Neural progenitor cell (in vitro differentiated cells): ENCODE results near the gene ZSWIM6. TPM values are rescaled to one million over a fixed set of nuclear protein-coding genes. Genes with fewer than 3 reads are reported as not detected.
A peak's percentile ranks its signal among the peaks of the same experiment; 100 is the strongest.

Source experiments
- DNase-seq: peaks from one replicate; pipeline ENCODE4 v3.0.0-alpha.2; 2016; ENCODE audit warnings: low spot score
- H2AFZ ChIP-seq: fragments of 200-600 bp; sonication (generic); replicated peaks from 2 replicates; pipeline ENCODE4 v1.6.1; 2016; ENCODE audit warnings: antibody characterized with exemption
- H3F3A ChIP-seq: fragments of 200-600 bp; sonication (generic); 2 replicates; pipeline ENCODE4 v1.6.1; 2016; ENCODE audit warnings: antibody characterized with exemption, low read depth
- H3K27ac ChIP-seq: fragments of 200-600 bp; sonication (generic); 2 replicates; pipeline ENCODE4 v1.5.1; 2016; ENCODE audit warnings: mild to moderate bottlenecking
- H3K27me3 ChIP-seq: fragments of 200-600 bp; sonication (generic); 2 replicates; pipeline ENCODE4 v1.6.1; 2016; ENCODE audit warnings: mild to moderate bottlenecking, moderate library complexity
- H3K36me3 ChIP-seq: fragments of 200-600 bp; sonication (generic); 2 replicates; pipeline ENCODE4 v1.5.1; 2016
- H3K4me1 ChIP-seq: fragments of 200-600 bp; sonication (generic); 2 replicates; pipeline ENCODE4 v1.6.1; 2016; ENCODE audit warnings: mixed run types
- H3K4me2 ChIP-seq: fragments of 200-600 bp; sonication (generic); 2 replicates; pipeline ENCODE4 v1.6.1; 2016
- H3K4me3 ChIP-seq: fragments of 200-600 bp; sonication (generic); 2 replicates; pipeline ENCODE4 v1.5.1; 2016
- H3K79me2 ChIP-seq: fragments of 200-600 bp; sonication (generic); 2 replicates; pipeline ENCODE4 v1.6.1; 2016; ENCODE audit warnings: low read depth
- H3K9ac ChIP-seq: fragments of 200-600 bp; sonication (generic); 2 replicates; pipeline ENCODE4 v1.6.1; 2016
- H3K9me3 ChIP-seq: fragments of 200-600 bp; sonication (generic); 2 replicates; pipeline ENCODE4 v1.5.1; 2016; ENCODE audit warnings: low read depth
- H4K20me1 ChIP-seq: fragments of 200-600 bp; sonication (generic); 2 replicates; pipeline ENCODE4 v1.6.1; 2016; ENCODE audit warnings: low read depth
- H3K27ac Mint-ChIP-seq: 3 replicates; pipeline ENCODE4 v1.8.0; 2021; ENCODE audit warnings: mixed read lengths
- H3K27me3 Mint-ChIP-seq: 2 replicates; pipeline ENCODE4 v1.8.0; 2022; ENCODE audit warnings: low read depth, mild to moderate bottlenecking, inconsistent platforms, moderate library complexity, mixed read lengths; ENCODE audit not compliant: insufficient read depth
- H3K36me3 Mint-ChIP-seq: 3 replicates; pipeline ENCODE4 v1.8.0; 2021; ENCODE audit warnings: mixed read lengths
- H3K4me1 Mint-ChIP-seq: 3 replicates; pipeline ENCODE4 v1.8.0; 2021; ENCODE audit warnings: mixed read lengths
- H3K4me3 Mint-ChIP-seq: 3 replicates; pipeline ENCODE4 v1.8.0; 2021; ENCODE audit warnings: mild to moderate bottlenecking, moderate library complexity, mixed read lengths
- H3K9me3 Mint-ChIP-seq: 3 replicates; pipeline ENCODE4 v1.8.0; 2020; ENCODE audit warnings: mixed read lengths
- CTCF ChIP-seq: fragments of 200-600 bp; sonication (generic); IDR thresholded peaks from 2 replicates; pipeline ENCODE4 v1.5.1; 2017; ENCODE audit warnings: antibody characterized with exemption, mild to moderate bottlenecking
- EZH2 ChIP-seq: fragments of 200-600 bp; sonication (generic); IDR thresholded peaks from 2 replicates; pipeline ENCODE4 v1.6.1; 2017; ENCODE audit warnings: antibody characterized with exemption, mild to moderate bottlenecking, moderate library complexity
- EZH2phosphoT487 ChIP-seq: fragments of 200-600 bp; sonication (generic); IDR thresholded peaks from 2 replicates; pipeline ENCODE4 v1.6.1; 2017; ENCODE audit warnings: antibody characterized with exemption
- total RNA-seq: library from RNA; depleted of rRNA; stranded (reverse); fragments of >200 nt; gene quantifications from 2 replicates; pipeline ENCODE4 v1.2.3, GENCODE V29; 2015; ENCODE audit warnings: low replicate concordance

The ZSWIM6 gene
- total RNA-seq, 1 donor from 2014 or later, result 32.2 TPM

GRCh38 chr5:61357745-61358144, 25.7 kb downstream of the ZSWIM6 start:
- no peak for TF ChIP-seq EZH2
- no peak for TF ChIP-seq EZH2phosphoT487
- peak; percentile 66 for TF ChIP-seq CTCF

DNA sequence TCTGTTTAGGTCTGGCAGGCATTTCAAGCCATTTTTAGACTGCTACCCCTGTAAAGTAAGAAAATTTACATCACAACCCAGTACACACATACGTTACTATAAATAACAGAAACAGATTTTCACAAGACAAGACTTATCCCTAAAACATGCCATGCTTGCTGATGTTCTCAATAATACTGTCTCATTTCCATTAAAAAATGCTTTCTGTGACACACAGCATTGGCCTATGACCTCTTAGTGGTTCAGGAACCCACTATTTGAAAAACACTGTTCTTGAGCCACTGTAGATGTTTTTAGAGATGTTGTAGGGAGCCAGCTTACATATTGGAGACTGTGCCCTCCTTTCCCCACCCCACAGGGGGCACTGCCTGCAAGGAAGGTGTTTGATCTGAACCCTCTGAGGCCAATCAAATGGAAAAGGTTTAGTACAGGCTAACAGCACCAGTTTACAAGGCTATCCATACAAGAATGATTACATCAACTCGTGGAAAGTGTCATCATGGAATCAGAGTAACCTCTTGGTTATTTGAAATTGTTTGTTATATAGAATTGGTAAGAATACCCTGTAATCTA, 30.8 kb downstream of the ZSWIM6 start:
- peaks cover 99% of the 10 kb centered on the region for H4K20me1 ChIP-seq
- TF ChIP-seq EZH2 (no peak), CTCF (peak; percentile 45)
- Mint-ChIP-seq H3K36me3 (peaks cover 39% of the 10 kb centered on the region), H3K9me3 (peaks cover 8% of the 10 kb centered on the region), H3K27ac (no peak overlapping the region), H3K4me1 (peaks cover 34% of the 10 kb centered on the region), H3K4me3 (no peak overlapping the region), H3K27me3 (no peaks in the 10 kb centered on the region)
- DNase-seq, result peak; percentile 34
- H3K9ac ChIP-seq, result no peak overlapping the region
- peaks cover 28% of the 10 kb centered on the region for H3K4me1 ChIP-seq
- H3K4me2 ChIP-seq, result no peak overlapping the region
- no peaks in the 10 kb centered on the region for H3K9me3 ChIP-seq
- no peak overlapping the region for H3K27ac ChIP-seq
- H3K27me3 ChIP-seq, result no peaks in the 10 kb centered on the region
- H3F3A ChIP-seq, result no peaks in the 10 kb centered on the region
- no peak overlapping the region for H3K4me3 ChIP-seq
- peaks cover 99% of the 10 kb centered on the region for H3K79me2 ChIP-seq
- H3K36me3 ChIP-seq, result no peaks in the 10 kb centered on the region
- no peak overlapping the region for H2AFZ ChIP-seq

More at GRCh38 chr5:61357745-61358144, 25.7 kb downstream of the ZSWIM6 start:
- Histone ChIP-seq H3K4me2 (no peak overlapping the region), H3K79me2 (peaks cover 99% of the 10 kb centered on the region), H3K9ac (no peak overlapping the region), H3K4me3 (no peak overlapping the region), H3K4me1 (peaks cover 25% of the 10 kb centered on the region), H3K27ac (no peak overlapping the region), H3K9me3 (no peaks in the 10 kb centered on the region), H3K27me3 (no peaks in the 10 kb centered on the region), H3K36me3 (no peaks in the 10 kb centered on the region), H4K20me1 (peaks cover 75% of the 10 kb centered on the region), H2AFZ (no peak overlapping the region), H3F3A (no peaks in the 10 kb centered on the region)
- H3K4me3 Mint-ChIP-seq, result no peak overlapping the region
- H3K4me1 Mint-ChIP-seq, result peaks cover 33% of the 10 kb centered on the region
- H3K27ac Mint-ChIP-seq, result no peak overlapping the region
- H3K27me3 Mint-ChIP-seq, result no peaks in the 10 kb centered on the region
- H3K9me3 Mint-ChIP-seq, result peaks cover 25% of the 10 kb centered on the region
- peak; percentile 23 for DNase-seq
- peaks cover 29% of the 10 kb centered on the region for H3K36me3 Mint-ChIP-seq

DNA sequence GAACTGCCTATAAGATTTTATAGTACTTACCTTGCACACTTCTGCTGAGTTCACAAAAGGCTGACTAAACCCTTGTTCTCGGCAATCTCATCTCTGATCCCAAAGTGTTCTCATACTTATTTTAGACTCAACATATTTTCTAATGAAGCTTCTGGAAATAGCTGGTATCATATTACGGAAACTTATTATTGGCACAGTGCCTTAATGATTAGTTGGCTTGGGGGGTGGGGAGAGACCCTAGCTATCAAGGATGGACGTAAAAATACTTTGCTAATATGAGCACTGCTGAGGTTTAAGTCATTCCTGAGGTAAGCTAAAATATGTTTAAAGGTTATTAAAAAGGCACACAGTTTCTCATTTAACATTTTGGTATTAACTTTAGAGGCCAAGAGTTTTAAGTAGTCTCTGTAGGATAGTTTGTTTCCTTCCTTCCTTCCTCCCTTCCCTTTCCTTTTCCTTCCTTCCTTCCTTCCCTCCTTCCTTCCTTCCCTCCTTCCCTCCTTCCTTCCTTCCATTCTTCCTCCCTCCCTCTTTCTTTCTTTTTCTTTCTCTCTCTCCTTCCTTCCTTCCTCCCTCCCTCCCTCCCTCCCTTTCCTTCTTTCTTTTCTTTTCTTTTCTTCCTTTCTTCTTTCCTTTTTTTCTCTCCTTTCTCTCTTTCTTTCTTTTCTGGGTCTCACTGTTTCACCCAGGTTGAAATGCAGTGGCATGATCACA, 31.5 kb downstream of the ZSWIM6 start:
- peaks cover 34% of the 10 kb centered on the region for H3K4me1 Mint-ChIP-seq
- Histone ChIP-seq H3K4me1 (peaks cover 28% of the 10 kb centered on the region), H3K9ac (no peak overlapping the region), H3F3A (no peaks in the 10 kb centered on the region), H2AFZ (no peak overlapping the region), H3K9me3 (no peaks in the 10 kb centered on the region), H3K36me3 (no peaks in the 10 kb centered on the region), H3K27me3 (no peaks in the 10 kb centered on the region), H3K4me2 (no peak overlapping the region), H4K20me1 (peaks cover 99% of the 10 kb centered on the region), H3K4me3 (no peak overlapping the region), H3K27ac (no peak overlapping the region), H3K79me2 (peaks cover 97% of the 10 kb centered on the region)
- peaks cover 38% of the 10 kb centered on the region for H3K36me3 Mint-ChIP-seq
- H3K27ac Mint-ChIP-seq, result peak overlapping the region; percentile 61
- no peaks in the 10 kb centered on the region for H3K27me3 Mint-ChIP-seq
- no peak for DNase-seq
- TF ChIP-seq CTCF (no peak), EZH2phosphoT487 (no peak), EZH2 (no peak)
- peaks cover 6% of the 10 kb centered on the region for H3K9me3 Mint-ChIP-seq
- H3K4me3 Mint-ChIP-seq, result no peak overlapping the region
